Uterus (tissue), 4 donors: ENCODE measurements around the gene FILIP1L. TPM values are rescaled to one million over a fixed set of nuclear protein-coding genes. Genes with fewer than 3 reads are reported as not detected.

Experiments
- DNase-seq, 2 donors: peaks; one replicate each; pipeline ENCODE4 v3.0.0-alpha.2; 2019 to 2020
- H3K27ac ChIP-seq, 2 donors: fragments of 200-600 bp; sonication (generic); 1 replicate in 1 of 2; 2 replicates in 1 of 2; pipeline ENCODE4 v1.5.1; 2016 to 2018
- H3K27me3 ChIP-seq, 2 donors: fragments of 200-600 bp; sonication (generic); one replicate each; pipeline ENCODE4 v1.5.1; 2018 to 2019; ENCODE audit warnings: control low read depth in 1 of 2
- H3K36me3 ChIP-seq, 2 donors: fragments of 200-600 bp; sonication (generic); one replicate each; pipeline ENCODE4 v1.5.1; 2019; ENCODE audit warnings: control low read depth in 1 of 2
- H3K4me1 ChIP-seq, 2 donors: fragments of 200-600 bp; sonication (generic); one replicate each; pipeline ENCODE4 v1.5.1; 2018 to 2019; ENCODE audit warnings: control low read depth in 1 of 2
- H3K4me3 ChIP-seq, 2 donors: fragments of 200-600 bp; sonication (generic); 1 replicate in 1 of 2; 2 replicates in 1 of 2; pipeline ENCODE4 v1.5.1; 2018 to 2019; ENCODE audit warnings: mild to moderate bottlenecking in 1 of 2
- H3K9me3 ChIP-seq, 2 donors: fragments of 200-600 bp; sonication (generic); one replicate each; pipeline ENCODE4 v1.5.1; 2019; ENCODE audit warnings: control low read depth in 1 of 2
- CTCF ChIP-seq, 4 experiments: fragments of 200-600 bp in 2 of 4; fragments of 450-650 bp in 2 of 4; sonication (generic) in 2 of 4; IDR thresholded peaks; one replicate each; pipeline ENCODE4 v1.5.1; 2016 to 2019; ENCODE audit warnings: antibody characterized with exemption in 4 of 4, mild to moderate bottlenecking in 2 of 4, moderate library complexity in 1 of 4
- POLR2A ChIP-seq, 2 donors: fragments of 450-650 bp; IDR thresholded peaks; one replicate each; pipeline ENCODE4 v1.6.1; 2016; ENCODE audit warnings: antibody characterized with exemption in 2 of 2, mild to moderate bottlenecking in 1 of 2, moderate library complexity in 1 of 2
- intact Hi-C: fragments of 100-400 bp; cut with DNase I; formaldehyde crosslinking; loops from one replicate; pipeline ENCODE4 v1.15.1; 2023; ENCODE audit warnings: low total_unique reads
- total RNA-seq, 4 donors: library from RNA; depleted of rRNA in 3 of 4; stranded (reverse); fragments of >200 nt in 3 of 4; gene quantifications; one replicate each; pipeline versions ENCODE4 v1.1.0 to v1.2.4, GENCODE V29; 2014 to 2023
- donor health status: DM: yes; HTN: yes; CAD: no.

The FILIP1L gene
- total RNA-seq, 4 donors from 2014 or later: 48.5 to 99.1 (median 66.3) TPM

GRCh38 chr3:99900248-99900647 lies 214.1 kb downstream of the FILIP1L start:
- H3K4me3 ChIP-seq: no peak overlapping the region
- H3K4me1 ChIP-seq: no peaks in the 10 kb centered on the region
- TF ChIP-seq POLR2A (IDR thresholded peaks at IDR 0.05) (no peak), CTCF (IDR thresholded peaks at IDR 0.05) (no peak)
- DNase-seq: no peak
- intact Hi-C loops: no loop called here
- no peaks in the 10 kb centered on the region for H3K36me3 ChIP-seq
- H3K27ac ChIP-seq: no peak overlapping the region
- no peaks in the 10 kb centered on the region for H3K9me3 ChIP-seq
- no peaks in the 10 kb centered on the region for H3K27me3 ChIP-seq

- no peak for DNase-seq
- H3K36me3 ChIP-seq: no peaks in the 10 kb centered on the region
- intact Hi-C loops: no loop called here
- H3K4me3 ChIP-seq: no peak overlapping the region
- no peak for TF ChIP-seq POLR2A (IDR thresholded peaks at IDR 0.05)
- no peak for TF ChIP-seq CTCF (IDR thresholded peaks at IDR 0.05)
- H3K4me1 ChIP-seq: no peaks in the 10 kb centered on the region
- no peaks in the 10 kb centered on the region for H3K27me3 ChIP-seq
- H3K27ac ChIP-seq: no peak overlapping the region
- no peaks in the 10 kb centered on the region for H3K9me3 ChIP-seq
These were observed 214.7 kb downstream of the FILIP1L start for GRCh38 chr3:99899603-99900002.

GRCh38 chr3:99896482-99896881 lies 217.8 kb downstream of the FILIP1L start:
- Histone ChIP-seq H3K27ac (no peak overlapping the region), H3K4me3 (no peak overlapping the region), H3K27me3 (no peaks in the 10 kb centered on the region), H3K36me3 (no peaks in the 10 kb centered on the region), H3K9me3 (no peaks in the 10 kb centered on the region), H3K4me1 (no peaks in the 10 kb centered on the region)
- DNase-seq: no peak
- no peak for TF ChIP-seq POLR2A (IDR thresholded peaks at IDR 0.05)
- TF ChIP-seq CTCF (IDR thresholded peaks at IDR 0.05): no peak
- intact Hi-C loops: no loop called here

GRCh38 chr3:99895703-99896441 lies 218.4 kb downstream of the FILIP1L start:
- H3K4me1 ChIP-seq: no peaks in the 10 kb centered on the region
- H3K27ac ChIP-seq: no peak overlapping the region
- intact Hi-C loops: no loop called here
- H3K9me3 ChIP-seq: no peaks in the 10 kb centered on the region
- no peaks in the 10 kb centered on the region for H3K27me3 ChIP-seq
- TF ChIP-seq POLR2A (IDR thresholded peaks at IDR 0.05) (no peak), CTCF (IDR thresholded peaks at IDR 0.05) (no peak)
- no peak for DNase-seq
- H3K4me3 ChIP-seq: no peak overlapping the region
- H3K36me3 ChIP-seq: no peaks in the 10 kb centered on the region

GRCh38 chr3:99895131-99895696 lies 219.1 kb downstream of the FILIP1L start:
- no peak for TF ChIP-seq CTCF (IDR thresholded peaks at IDR 0.05)
- TF ChIP-seq POLR2A (IDR thresholded peaks at IDR 0.05): no peak
- no peak overlapping the region for H3K27ac ChIP-seq

More at GRCh38 chr3:99895131-99895696, 219.1 kb downstream of the FILIP1L start:
- H3K4me1 ChIP-seq: no peaks in the 10 kb centered on the region
- no peaks in the 10 kb centered on the region for H3K9me3 ChIP-seq
- no peaks in the 10 kb centered on the region for H3K27me3 ChIP-seq
- no peak for DNase-seq
- H3K36me3 ChIP-seq: no peaks in the 10 kb centered on the region
- H3K4me3 ChIP-seq: no peak overlapping the region
- intact Hi-C loops: no loop called here
